HG03135 (cell line): Measurements from ENCODE around the gene RPL37.
"Not testable (repeated sequence)": the region's sequence is repeated elsewhere in the genome, so short reads cannot be mapped to it uniquely, and the experiment has no call there.

Experiments
- ATAC-seq: cut with Tn5 transposase; IDR thresholded peaks from one replicate; pipeline ENCODE4 v1.9.1; 2021; ENCODE audit warnings: mild to moderate bottlenecking, moderate library complexity; ENCODE audit not compliant: unreplicated experiment

Gene RPL37

GRCh38 chr5:40834849-40835787 lies at the start of gene RPL37:
TSS of gene RPL37 (minus strand) at chr5:40835222. CDS start at chr5:40835185, 37 bp downstream.
- peak; percentile 98 for ATAC-seq

GRCh38 chr5:40883051-40883450 lies 48.0 kb upstream of the RPL37 start:
- not testable (repeated sequence) for ATAC-seq

- ATAC-seq: no peak
These were observed 47.3 kb upstream of the RPL37 start for GRCh38 chr5:40882291-40882690.

DNA sequence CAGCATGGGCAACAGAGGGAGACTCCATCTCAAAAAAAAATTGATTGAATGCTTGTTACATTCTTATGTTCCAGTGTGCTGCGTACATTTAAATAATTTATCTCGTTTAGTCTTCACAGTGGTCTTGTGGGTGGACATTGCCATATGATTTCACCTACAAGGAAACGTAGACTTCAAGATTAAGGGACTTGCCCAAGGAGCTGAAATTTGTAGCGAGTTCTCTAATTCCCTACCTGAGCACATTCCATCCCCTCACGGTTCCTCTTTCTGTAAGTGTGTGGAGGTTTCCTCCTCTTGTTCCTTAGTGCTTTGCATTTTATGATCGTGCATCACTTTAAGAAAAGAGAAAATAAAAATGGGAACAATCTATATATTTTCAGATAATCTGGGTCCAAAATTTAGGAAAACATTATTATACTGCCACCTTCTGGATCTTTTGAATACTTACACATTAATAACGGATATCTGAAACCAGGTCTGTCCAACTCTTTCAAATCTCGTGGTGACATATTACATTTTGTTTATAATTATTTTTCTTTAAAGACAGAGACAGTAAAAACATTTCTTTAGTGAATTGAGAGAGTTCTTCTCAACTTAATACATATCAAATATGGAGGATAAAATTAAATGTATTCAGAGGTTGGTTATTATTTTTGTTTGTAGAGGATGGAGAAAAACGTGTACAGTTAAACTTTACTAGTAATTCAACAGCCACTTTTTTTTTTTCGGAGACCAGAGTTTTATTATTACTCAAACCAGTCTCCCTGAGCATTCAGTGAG lies 44.3 kb upstream of the RPL37 start:
- ATAC-seq: no peak

DNA sequence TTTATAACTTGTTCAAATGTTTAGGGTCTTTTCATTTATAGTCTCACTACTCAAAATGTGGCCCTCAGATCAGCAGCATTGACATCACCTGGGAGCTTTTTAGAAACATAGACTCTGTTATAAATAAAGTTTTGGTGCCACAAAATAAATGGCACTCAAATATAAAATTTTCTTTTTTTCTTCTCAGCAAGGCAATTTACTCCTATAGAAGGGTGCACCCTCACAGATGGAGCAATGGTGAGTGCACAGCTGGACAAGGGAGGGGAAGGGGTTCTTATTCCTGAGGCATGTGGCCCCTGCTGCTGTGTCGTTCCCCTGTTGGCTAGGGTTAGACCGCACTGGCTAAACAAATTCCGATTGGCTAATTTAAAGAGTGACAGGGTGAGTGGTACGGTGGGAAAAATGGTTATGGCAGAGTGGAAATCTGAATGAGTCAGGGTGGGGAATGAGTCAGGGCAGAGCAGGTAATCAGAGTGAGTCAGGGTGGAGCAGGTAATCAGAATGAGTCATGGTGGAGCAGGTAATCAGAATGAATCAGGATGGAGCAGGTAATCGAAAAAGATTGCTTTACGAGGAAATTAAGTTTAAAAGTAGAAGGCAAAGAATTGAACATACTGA lies 42.5 kb upstream of the RPL37 start:
- ATAC-seq: no peak

DNA sequence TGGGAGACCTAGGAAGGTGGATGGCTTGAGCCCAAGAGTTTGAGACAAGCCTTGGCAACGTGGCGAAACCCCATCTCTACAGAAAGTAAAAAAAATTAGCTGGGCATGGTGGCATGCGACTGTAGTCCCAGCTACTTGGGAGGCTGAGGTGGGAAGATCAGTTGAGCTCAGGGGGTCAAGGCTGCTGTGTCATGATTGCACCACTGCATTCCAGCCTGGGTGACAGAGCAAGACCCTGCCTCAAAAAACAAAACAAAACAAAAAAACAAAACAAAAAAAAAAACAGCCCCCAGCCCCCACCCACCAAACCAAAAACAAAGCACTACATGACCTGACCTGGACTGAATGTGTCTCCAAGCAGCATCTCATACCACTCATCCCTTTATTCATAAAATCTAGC lies 40.9 kb upstream of the RPL37 start:
- no peak for ATAC-seq

DNA sequence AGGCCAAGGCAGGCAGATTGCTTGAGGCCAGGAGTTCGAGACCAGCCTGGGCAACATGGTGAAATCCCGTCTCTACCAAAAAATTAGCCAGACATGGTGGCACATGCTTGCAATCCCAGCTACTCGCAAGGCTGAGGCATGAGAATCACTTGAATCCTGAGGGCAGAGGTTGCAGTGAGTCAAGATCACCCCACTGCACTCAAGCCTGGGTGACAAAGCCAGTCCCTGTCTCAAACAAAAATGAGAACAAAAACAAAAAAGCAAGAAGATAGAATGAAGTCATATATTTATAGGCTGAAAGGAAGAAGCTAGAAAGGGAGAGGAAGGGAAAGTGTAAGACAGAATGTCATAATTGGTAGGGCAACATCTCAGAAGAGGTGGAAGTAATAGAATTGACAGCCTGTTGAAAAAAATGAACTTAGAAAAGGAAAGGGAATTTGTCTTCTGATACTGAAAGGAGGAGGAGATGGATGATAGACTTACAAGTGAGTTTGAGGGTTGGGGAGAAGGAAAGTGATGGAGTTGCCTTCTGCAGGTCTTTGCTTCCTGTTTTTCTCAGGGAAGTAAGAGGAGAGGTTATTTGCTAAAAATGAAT lies 38.4 kb upstream of the RPL37 start:
- ATAC-seq: no peak

GRCh38 chr5:40872253-40872652 lies 37.2 kb upstream of the RPL37 start:
- not testable (repeated sequence) for ATAC-seq

- no peak for ATAC-seq
These were observed 36.2 kb upstream of the RPL37 start for GRCh38 chr5:40871177-40871576.

GRCh38 chr5:40869384-40869783 lies 34.4 kb upstream of the RPL37 start:
- ATAC-seq: no peak

DNA sequence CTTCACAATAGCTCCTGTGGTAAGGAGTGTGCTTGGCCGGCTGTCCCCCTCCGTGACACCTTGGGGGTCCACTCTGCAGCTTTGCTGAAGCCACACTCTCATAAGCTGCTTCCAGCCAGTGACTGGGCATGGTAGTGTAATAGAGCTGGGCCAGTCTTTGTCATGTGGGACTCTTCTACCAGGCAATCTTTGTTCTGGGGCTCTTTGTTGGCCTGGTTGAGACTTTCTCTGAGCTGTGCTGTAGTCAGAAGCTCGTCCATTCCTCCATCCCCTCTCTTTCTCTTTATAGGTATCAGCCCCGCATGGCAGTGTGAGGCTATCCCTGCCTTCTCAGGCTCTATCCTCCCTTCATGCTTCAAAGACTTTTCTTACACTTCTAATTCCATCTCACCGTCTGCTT lies 31.8 kb upstream of the RPL37 start:
- ATAC-seq: no peak

DNA sequence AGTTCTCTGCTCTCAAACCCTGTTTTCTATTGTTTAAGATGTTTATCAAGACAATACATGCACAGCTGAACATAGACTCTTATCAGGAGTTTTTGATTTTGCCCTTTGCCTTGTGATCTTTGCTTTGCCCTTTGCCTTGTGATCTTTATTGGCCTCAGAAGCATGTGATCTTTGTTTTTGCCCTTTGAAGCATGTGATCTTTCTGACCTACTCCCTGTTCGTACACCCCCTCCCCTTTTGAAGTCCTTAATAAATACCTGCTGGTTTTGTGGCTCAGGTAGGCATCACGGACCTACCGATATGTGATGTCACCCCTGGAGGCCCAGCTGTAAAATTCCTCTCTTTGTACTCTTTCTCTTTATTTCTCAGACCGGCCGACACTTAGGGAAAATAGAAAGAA lies 30.0 kb upstream of the RPL37 start:
- not testable (repeated sequence) for ATAC-seq

- ATAC-seq: no peak
These were observed 25.7 kb upstream of the RPL37 start for GRCh38 chr5:40860711-40861110.

DNA sequence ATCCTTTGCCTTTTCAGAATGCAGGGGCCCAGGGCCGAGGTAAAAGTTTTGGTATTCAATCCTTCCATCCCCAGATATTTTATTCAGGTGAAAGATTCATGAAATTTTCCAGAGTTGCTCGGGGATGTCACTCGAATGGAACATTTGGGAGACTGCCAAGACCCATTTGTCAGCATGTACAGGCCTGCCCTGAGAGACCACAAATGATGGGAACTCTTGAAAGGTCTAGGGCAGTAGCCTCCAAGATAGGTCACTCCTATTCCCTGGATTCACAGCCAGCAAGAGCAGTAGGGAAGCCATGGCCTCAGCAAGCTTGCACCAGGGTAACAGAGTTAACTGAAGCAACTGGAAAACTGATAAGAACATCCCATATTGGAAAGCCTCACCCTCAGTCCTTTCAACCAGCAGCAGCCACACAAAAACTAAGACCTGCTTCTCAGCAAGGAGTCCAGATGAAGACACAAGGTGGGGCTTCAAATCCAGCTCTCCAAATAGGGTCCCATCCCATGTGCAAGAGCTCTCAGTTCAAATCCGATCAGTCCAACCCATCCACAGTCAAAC lies 18.7 kb upstream of the RPL37 start:
- ATAC-seq: no peak

DNA sequence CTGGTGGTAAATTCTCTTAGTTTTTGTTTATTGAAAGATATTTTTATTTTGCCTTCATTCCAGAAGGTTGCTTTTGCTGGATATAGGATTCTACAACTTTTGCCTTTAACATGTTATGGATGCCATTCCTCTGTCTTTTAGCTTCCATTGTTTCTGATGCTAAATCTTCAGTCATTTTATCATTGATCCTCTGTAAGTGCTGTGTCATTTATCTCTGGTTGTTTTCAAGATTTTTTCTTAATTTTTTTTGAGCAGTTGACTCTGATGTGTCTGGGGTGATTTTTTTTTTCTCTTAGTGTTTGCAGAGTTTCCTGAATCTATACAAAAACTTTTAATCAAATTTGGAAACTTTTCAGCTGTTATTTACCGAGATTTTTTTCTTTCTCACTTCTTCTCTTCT lies 12.5 kb upstream of the RPL37 start:
- ATAC-seq: no peak

DNA sequence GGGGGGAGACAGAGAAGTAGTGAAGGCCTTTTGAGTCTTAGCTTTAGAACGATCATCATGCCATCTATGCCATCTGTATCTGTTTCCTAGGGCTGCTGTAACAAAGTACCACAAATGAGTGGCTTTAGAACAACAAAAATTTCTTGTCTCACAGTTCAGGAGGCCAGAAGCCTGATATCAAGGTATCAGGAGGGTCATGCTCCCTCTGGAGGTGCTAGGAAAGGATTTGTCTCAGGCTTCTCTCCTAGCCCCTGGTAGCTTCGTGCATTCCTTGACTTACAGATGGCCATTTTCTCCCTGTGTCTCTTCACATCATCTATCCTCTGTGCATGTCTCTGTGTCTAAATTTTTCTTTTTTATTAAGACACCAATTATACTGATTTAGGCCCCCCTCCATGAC lies 11.3 kb upstream of the RPL37 start:
- no peak for ATAC-seq

- no peak for ATAC-seq
These were observed 9.5 kb upstream of the RPL37 start for GRCh38 chr5:40844565-40844964.

- ATAC-seq: no peak
These were observed 7.3 kb upstream of the RPL37 start for GRCh38 chr5:40842351-40842750.

DNA sequence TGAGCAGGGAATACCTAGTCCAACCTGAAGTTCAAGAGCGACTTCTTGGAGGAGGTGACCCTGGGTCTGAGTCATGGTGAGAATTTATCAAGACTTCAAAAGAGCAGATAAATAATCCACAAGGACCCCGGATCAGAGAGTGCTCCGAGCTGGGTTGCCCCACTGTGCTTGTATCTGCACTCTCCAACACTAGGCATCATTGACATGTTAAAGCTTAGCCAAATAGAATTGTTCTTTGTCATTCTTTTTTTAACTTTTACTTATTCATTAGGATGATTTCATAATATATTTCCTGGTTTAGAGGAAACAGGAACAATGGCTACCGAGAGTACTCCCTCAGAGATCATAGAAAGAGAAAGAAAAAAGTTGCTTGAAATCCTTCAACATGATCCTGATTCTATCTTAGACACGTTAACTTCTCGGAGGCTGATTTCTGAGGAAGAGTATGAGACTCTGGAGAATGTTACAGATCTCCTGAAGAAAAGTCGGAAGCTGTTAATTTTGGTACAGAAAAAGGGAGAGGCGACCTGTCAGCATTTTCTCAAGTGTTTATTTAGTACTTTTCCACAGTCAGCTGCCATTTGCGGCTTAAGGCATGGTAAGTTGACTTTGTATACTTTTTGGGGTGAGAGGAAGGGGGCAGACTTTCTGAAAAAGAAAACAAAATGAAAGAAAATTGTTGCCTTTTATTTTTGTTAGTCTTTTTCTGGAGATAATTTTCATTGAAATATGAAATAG lies 6.2 kb upstream of the RPL37 start, which contains the start of gene CARD6:
CARD6 (plus strand) TSS at position 300 of the 738 bp plus-strand sequence; CDS start at position 316, 16 bp downstream.
- ATAC-seq: peak; percentile 45

GRCh38 chr5:40838086-40838485 lies 3.1 kb upstream of the RPL37 start:
- ATAC-seq: no peak
